Naive thymus-derived CD4-positive, alpha-beta T cell (primary cell): Measurements from ENCODE around the gene S100A8. TPM values are rescaled to one million over a fixed set of nuclear protein-coding genes. Genes with fewer than 3 reads are reported as not detected.

ENCODE experiments used
- ATAC-seq: fragments of 150-1000 bp; cut with Tn5 transposase; 2 replicates; pipeline ENCODE4 v1.10.0; 2021; ENCODE audit warnings: mild to moderate bottlenecking, moderate library complexity
- CTCF ChIA-PET: fragments of 350-600 bp; sonication (Branson Sonifier 250); formaldehyde crosslinking; loops from one replicate; lab custom pipeline; 2021; ENCODE audit warnings: antibody characterized with exemption; lab: Charles Lee
- POLR2A ChIA-PET: fragments of 350-600 bp; sonication (Branson Sonifier 250); formaldehyde crosslinking; loops from one replicate; lab custom pipeline; 2021; ENCODE audit warnings: antibody characterized with exemption, inconsistent platforms; lab: Charles Lee
- DNase-seq, 9 donors: peaks; one replicate each; pipeline versions ENCODE4 v3.0.0 to v3.0.0-alpha.2; 2020 to 2022; ENCODE audit warnings: mixed read lengths in 1 of 9
- H3K27ac ChIP-seq: one replicate; pipeline ENCODE4 v1.7.0; 2013; ENCODE audit warnings: mild to moderate bottlenecking, low read depth, low read length, moderate library complexity
- H3K27me3 ChIP-seq, 2 donors: one replicate each; pipeline ENCODE4 v1.7.0; 2013; ENCODE audit warnings: low read length in 2 of 2, mild to moderate bottlenecking in 2 of 2, moderate library complexity in 2 of 2; ENCODE audit not compliant: control insufficient read depth in 2 of 2, insufficient read depth in 2 of 2
- H3K36me3 ChIP-seq, 3 experiments: 1 replicate in 2 of 3; 2 replicates in 1 of 3; pipeline ENCODE4 v1.7.0; 2013; ENCODE audit warnings: low read length in 3 of 3, mild to moderate bottlenecking in 3 of 3, moderate library complexity in 1 of 3; ENCODE audit not compliant: insufficient read depth in 3 of 3, control insufficient read depth in 2 of 3
- H3K4me1 ChIP-seq, 2 donors: one replicate each; pipeline ENCODE4 v1.7.0; 2013; ENCODE audit warnings: low read length in 2 of 2, mild to moderate bottlenecking in 2 of 2, moderate library complexity in 1 of 2; ENCODE audit not compliant: control insufficient read depth in 2 of 2, insufficient read depth in 2 of 2
- H3K4me3 ChIP-seq: 2 replicates; pipeline ENCODE4 v1.7.0; 2013; ENCODE audit warnings: mild to moderate bottlenecking, low read length
- H3K9me3 ChIP-seq, 3 experiments: 1 replicate in 2 of 3; 2 replicates in 1 of 3; pipeline ENCODE4 v1.7.0; 2013; ENCODE audit warnings: low read length in 3 of 3; ENCODE audit not compliant: control insufficient read depth in 2 of 3
- H3K27ac Mint-ChIP-seq, 9 donors: one replicate each; pipeline ENCODE4 v1.8.0; 2020 to 2022; ENCODE audit warnings: mixed read lengths in 9 of 9, mild to moderate bottlenecking in 8 of 9, moderate library complexity in 5 of 9, inconsistent platforms in 2 of 9
- H3K27me3 Mint-ChIP-seq, 5 donors: one replicate each; pipeline ENCODE4 v1.8.0; 2021 to 2022; ENCODE audit warnings: mixed read lengths in 5 of 5, mild to moderate bottlenecking in 1 of 5
- H3K36me3 Mint-ChIP-seq, 5 donors: one replicate each; pipeline ENCODE4 v1.8.0; 2020 to 2022; ENCODE audit warnings: mixed read lengths in 5 of 5, mild to moderate bottlenecking in 3 of 5, inconsistent platforms in 1 of 5
- H3K4me1 Mint-ChIP-seq, 7 donors: one replicate each; pipeline ENCODE4 v1.8.0; 2020 to 2022; ENCODE audit warnings: mixed read lengths in 7 of 7, mild to moderate bottlenecking in 3 of 7, inconsistent platforms in 1 of 7
- H3K4me3 Mint-ChIP-seq, 10 donors: one replicate each; pipeline ENCODE4 v1.8.0; 2020 to 2022; ENCODE audit warnings: mild to moderate bottlenecking in 10 of 10, mixed read lengths in 10 of 10, moderate library complexity in 6 of 10, inconsistent platforms in 2 of 10
- H3K9me3 Mint-ChIP-seq, 11 donors: one replicate each; pipeline ENCODE4 v1.8.0; 2020 to 2022; ENCODE audit warnings: mixed read lengths in 11 of 11, mild to moderate bottlenecking in 4 of 11, inconsistent platforms in 1 of 11, moderate library complexity in 1 of 11
- intact Hi-C, 2 donors: fragments of 100-400 bp; cut with micrococcal nuclease; formaldehyde crosslinking; loops; one replicate each; pipeline ENCODE4 v1.15.1; 2023
- polyA plus RNA-seq, 2 donors: library from polyadenylated mRNA; unstranded; fragments of 300-500 nt; fragmentation: Illumina TruSeq; gene quantifications; one replicate each; pipeline ENCODE4 v1.2.3, GENCODE V29; 2021
- total RNA-seq, 6 experiments: library from RNA in 5 of 6; stranded (reverse) in 5 of 6; gene quantifications; 1 replicate in 5 of 6; 2 replicates in 1 of 6; pipeline ENCODE4 v1.2.3 and lab custom pipeline; 2021 to 2026

Gene S100A8
- total and polyA plus RNA-seq, 7 experiments from 2014 or later, result 1.3 to 1,624 (median 6.7) TPM; not detected in 1

DNA sequence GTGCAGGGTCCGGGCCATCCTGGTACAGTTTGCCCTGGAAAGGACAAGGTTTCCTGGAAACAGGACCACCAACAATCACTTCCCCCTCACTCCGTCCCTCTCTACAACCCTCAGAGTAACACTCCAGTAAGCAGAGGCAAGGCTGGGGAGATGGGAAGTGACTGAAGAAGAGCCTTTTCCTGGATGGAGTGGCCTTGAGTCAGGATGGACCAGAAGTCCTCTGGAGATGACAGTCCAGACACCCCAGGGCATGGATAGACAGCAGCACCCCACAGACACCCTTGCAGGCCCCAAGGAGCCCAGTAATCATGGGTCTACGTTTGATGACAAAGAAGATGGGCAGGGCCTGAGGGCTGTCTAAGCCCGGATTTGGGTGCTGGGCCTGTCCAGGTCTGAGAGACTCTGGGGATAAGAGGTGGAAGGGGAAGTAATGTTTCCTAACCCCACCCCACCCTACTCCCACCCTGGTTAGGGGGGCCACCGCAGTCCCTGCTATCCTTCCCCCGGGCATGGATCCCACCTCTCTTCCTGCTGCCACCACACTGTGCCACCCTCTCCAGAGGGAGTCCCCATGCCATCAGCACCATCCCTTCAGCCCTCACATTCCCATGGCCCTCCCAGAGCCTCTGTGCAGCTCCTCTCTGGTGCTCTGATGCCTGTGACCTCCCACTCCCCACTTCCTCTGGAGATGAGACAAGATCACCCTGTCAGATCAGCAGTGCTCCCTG, 7.2 kb upstream of the S100A8 start:
- Mint-ChIP-seq H3K36me3 (no peaks in the 10 kb centered on the region), H3K27ac (no peak overlapping the region), H3K4me3 (no peak overlapping the region), H3K4me1 (peaks cover 0 to 2% (median 0%) of the 10 kb centered on the region in 7 donors), H3K9me3 (no peaks in the 10 kb centered on the region), H3K27me3 (peaks cover 0 to 28% (median 16%) of the 10 kb centered on the region in 5 donors)
- H3K27me3 ChIP-seq, result no peaks in the 10 kb centered on the region
- DNase-seq, result no peak
- H3K27ac ChIP-seq, result no peak overlapping the region
- H3K4me3 ChIP-seq, result no peak overlapping the region
- no peaks in the 10 kb centered on the region for H3K9me3 ChIP-seq
- no peaks in the 10 kb centered on the region for H3K36me3 ChIP-seq
- POLR2A ChIA-PET, result no interaction called here
- intact Hi-C loops, result no loop called here
- ATAC-seq, result no peak
- H3K4me1 ChIP-seq, result no peaks in the 10 kb centered on the region
- CTCF ChIA-PET, result no interaction called here

DNA sequence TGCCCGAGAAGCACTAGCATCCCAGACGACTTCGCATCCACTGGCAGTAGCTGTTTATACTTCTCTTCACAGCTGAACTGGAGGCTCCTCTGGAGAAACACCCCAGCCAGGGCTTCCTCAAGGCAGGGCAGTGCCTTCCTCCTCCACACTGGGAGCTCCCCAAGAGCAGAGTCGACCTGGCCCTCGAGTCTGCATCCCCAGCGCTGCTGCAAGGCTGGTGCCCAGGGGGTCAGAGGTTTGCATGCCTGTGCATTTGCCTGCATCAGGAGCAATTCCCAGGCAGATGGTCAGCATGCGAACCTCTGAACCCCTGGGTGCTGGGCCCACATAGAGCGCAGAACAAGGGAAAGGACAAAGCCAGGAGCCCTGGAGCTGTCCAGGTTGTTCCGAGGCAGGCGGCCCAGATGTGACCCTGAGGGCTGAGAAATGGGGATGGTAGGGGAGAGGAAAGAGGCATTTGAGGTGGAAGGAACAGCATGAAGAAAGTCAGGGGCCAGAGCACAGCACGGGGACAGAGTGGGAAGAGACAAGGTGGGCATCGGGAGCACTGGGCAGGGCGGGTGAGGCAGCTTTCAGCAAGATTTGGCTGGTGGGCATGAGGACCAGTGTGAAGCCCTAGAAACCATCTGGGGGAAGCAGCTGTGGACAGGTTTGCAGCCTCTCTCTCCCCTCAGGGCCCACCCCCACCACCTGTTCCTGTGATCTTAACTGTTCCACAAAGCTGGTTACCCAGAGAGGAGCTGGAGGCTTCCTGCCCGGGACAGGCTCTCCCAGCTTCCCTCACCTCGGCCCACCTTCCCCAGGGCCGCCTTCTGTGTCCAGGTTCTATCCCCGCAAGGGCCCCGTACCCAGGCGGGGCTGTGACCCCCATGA, 6.4 kb upstream of the S100A8 start:
- peaks cover 0 to 3% (median 0%) of the 10 kb centered on the region in 7 donors for H3K4me1 Mint-ChIP-seq
- Histone ChIP-seq H3K4me3 (no peak overlapping the region), H3K4me1 (no peaks in the 10 kb centered on the region), H3K36me3 (no peaks in the 10 kb centered on the region), H3K27ac (no peak overlapping the region), H3K27me3 (no peaks in the 10 kb centered on the region), H3K9me3 (no peaks in the 10 kb centered on the region)
- peaks cover 1 to 36% (median 18%) of the 10 kb centered on the region in 5 donors for H3K27me3 Mint-ChIP-seq
- ChIA-PET CTCF (interaction anchor here (0.6 kb wide), 1 partner anchor 114 kb away, joined by 3 read pairs; no protein-coding TSS in a partner anchor), POLR2A (no interaction called here)
- no peak overlapping the region for H3K4me3 Mint-ChIP-seq
- no peaks in the 10 kb centered on the region for H3K9me3 Mint-ChIP-seq
- H3K36me3 Mint-ChIP-seq, result no peaks in the 10 kb centered on the region
- ATAC-seq (no peak), DNase-seq (no peak)
- H3K27ac Mint-ChIP-seq, result no peak overlapping the region
- intact Hi-C loops, result no loop called here

DNA sequence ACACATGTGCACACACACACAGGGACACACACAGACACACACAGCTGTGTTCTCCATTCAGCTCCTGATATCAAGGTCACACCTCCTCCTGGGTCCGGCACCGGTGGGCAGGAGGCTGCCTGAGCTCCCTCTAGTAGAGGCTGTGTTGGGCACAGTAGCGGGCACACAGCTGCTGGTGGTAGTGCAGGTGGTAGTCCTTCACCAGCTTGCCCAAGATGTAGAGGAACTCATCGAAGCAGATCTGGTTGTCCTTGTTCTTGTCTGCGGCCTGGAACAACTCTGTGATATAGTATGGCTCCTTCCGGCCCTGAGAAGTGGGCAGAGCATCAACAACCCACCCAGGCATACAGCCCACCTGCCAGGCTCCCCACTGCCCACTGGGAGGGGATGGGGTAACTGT, 5.6 kb upstream of the S100A8 start:
- ATAC-seq, result no peak
- Histone ChIP-seq H3K9me3 (no peaks in the 10 kb centered on the region), H3K4me1 (no peaks in the 10 kb centered on the region), H3K27me3 (no peaks in the 10 kb centered on the region), H3K4me3 (no peak overlapping the region), H3K36me3 (no peaks in the 10 kb centered on the region), H3K27ac (no peak overlapping the region)
- no peak overlapping the region for H3K4me3 Mint-ChIP-seq
- no peak overlapping the region for H3K27ac Mint-ChIP-seq
- H3K4me1 Mint-ChIP-seq, result peaks cover 0 to 3% (median 0%) of the 10 kb centered on the region in 7 donors
- ChIA-PET POLR2A (no interaction called here), CTCF (no interaction called here)
- DNase-seq, result no peak
- H3K9me3 Mint-ChIP-seq, result no peaks in the 10 kb centered on the region
- peaks cover 5 to 37% (median 19%) of the 10 kb centered on the region in 5 donors for H3K27me3 Mint-ChIP-seq
- H3K36me3 Mint-ChIP-seq, result no peaks in the 10 kb centered on the region
- intact Hi-C loops, result no loop called here

- Mint-ChIP-seq H3K4me3 (no peak overlapping the region), H3K36me3 (no peaks in the 10 kb centered on the region), H3K9me3 (no peaks in the 10 kb centered on the region), H3K4me1 (peaks cover 0 to 3% (median 0%) of the 10 kb centered on the region in 7 donors), H3K27ac (no peak overlapping the region), H3K27me3 (peaks cover 5 to 40% (median 19%) of the 10 kb centered on the region in 5 donors)
- H3K4me3 ChIP-seq, result no peak overlapping the region
- H3K4me1 ChIP-seq, result no peaks in the 10 kb centered on the region
- DNase-seq (no peak), ATAC-seq (no peak)
- intact Hi-C loops, result no loop called here
- H3K27ac ChIP-seq, result no peak overlapping the region
- no peaks in the 10 kb centered on the region for H3K36me3 ChIP-seq
- H3K27me3 ChIP-seq, result no peaks in the 10 kb centered on the region
- ChIA-PET CTCF (no interaction called here), POLR2A (interaction anchor here (0.6 kb wide), 1 partner anchor 582 kb away, joined by 5 read pairs; the partner anchor contains the start of gene JTB)
- no peaks in the 10 kb centered on the region for H3K9me3 ChIP-seq
These were observed 4.9 kb upstream of the S100A8 start for GRCh38 chr1:153395776-153396175.

DNA sequence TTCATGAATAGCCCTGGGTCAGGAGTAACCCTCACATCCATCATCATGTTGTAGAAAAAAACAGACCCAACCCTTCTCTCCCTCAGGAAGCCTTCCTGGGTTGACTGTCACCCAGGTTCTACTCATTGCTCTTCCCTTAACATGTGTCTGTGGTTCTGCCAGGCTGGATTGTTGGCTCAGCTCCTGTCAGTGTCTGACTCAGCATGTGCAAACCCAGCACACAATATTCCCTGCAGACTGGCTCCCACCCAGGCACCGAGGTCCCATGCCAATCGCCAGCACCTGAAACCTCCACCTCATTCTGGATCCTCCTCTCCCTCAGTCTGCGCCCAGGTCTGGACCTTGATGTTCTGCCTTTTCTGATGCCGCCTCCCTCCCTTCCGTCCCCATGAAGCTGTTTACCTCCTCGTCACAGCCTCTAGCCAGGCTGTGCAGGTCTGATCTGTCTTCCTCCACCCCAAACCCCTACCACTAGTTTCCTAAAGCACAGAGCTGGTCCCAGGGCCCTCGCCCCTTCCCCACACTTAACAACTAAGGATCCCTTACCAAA, 4.3 kb upstream of the S100A8 start:
- H3K4me1 Mint-ChIP-seq, result peaks cover 0 to 3% (median 0%) of the 10 kb centered on the region in 7 donors
- H3K27ac Mint-ChIP-seq, result no peak overlapping the region
- no peaks in the 10 kb centered on the region for H3K4me1 ChIP-seq

DNA sequence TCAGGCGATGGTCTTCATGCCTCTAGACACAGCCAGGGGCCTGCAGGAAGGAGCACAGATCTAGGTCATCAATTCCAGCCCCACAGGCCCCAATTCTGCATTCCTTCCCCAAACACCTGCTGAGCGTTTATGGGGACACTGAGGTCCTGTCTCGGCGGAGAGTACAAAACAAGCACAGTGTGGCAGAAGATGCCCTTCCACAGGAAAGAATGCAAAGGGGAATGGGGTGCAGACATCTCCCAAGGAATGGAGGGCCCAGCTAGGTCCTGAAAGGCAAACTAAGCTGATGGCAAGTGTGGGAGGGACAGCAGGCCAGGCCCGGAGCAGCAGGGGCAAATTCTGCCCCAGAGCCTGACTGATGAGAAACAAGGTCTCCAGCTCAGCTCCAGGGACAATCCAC, 3.5 kb upstream of the S100A8 start:
- ChIA-PET CTCF (no interaction called here), POLR2A (no interaction called here)
- Histone ChIP-seq H3K9me3 (no peaks in the 10 kb centered on the region), H3K36me3 (no peaks in the 10 kb centered on the region), H3K27me3 (no peaks in the 10 kb centered on the region), H3K4me1 (no peaks in the 10 kb centered on the region), H3K4me3 (no peak overlapping the region), H3K27ac (no peak overlapping the region)
- no peak overlapping the region for H3K4me3 Mint-ChIP-seq
- H3K36me3 Mint-ChIP-seq, result no peaks in the 10 kb centered on the region
- H3K4me1 Mint-ChIP-seq, result peaks cover 0 to 3% (median 0%) of the 10 kb centered on the region in 7 donors
- no peak for ATAC-seq
- H3K27me3 Mint-ChIP-seq, result peaks cover 12 to 44% (median 19%) of the 10 kb centered on the region in 5 donors
- intact Hi-C loops, result no loop called here
- no peak for DNase-seq
- H3K9me3 Mint-ChIP-seq, result no peaks in the 10 kb centered on the region
- H3K27ac Mint-ChIP-seq, result no peak overlapping the region

More for the DNA sequence above, 4.3 kb upstream of the S100A8 start:
- ChIA-PET POLR2A (interaction anchor here (0.6 kb wide), 1 partner anchor 582 kb away, joined by 5 read pairs; the partner anchor contains the start of gene JTB), CTCF (no interaction called here)
- no peak overlapping the region for H3K4me3 ChIP-seq
- intact Hi-C loops, result no loop called here
- no peaks in the 10 kb centered on the region for H3K27me3 ChIP-seq
- DNase-seq, result no peak
- Mint-ChIP-seq H3K36me3 (no peaks in the 10 kb centered on the region), H3K4me3 (no peak overlapping the region), H3K9me3 (no peaks in the 10 kb centered on the region), H3K27me3 (peaks cover 5 to 41% (median 19%) of the 10 kb centered on the region in 5 donors)
- H3K9me3 ChIP-seq, result no peaks in the 10 kb centered on the region
- no peaks in the 10 kb centered on the region for H3K36me3 ChIP-seq
- no peak overlapping the region for H3K27ac ChIP-seq
- no peak for ATAC-seq
